HEK293T (cell line): Measurements from ENCODE around the gene UBAC1.

Experiments used
- CTCF ChIA-PET: fragments of 350-600 bp; formaldehyde crosslinking; extraction: SDS; loops from one replicate; lab custom pipeline; 2021; ENCODE audit warnings: antibody characterized with exemption, inconsistent platforms; lab: Yijun Ruan, JAX
- POLR2A ChIA-PET: fragments of 350-600 bp; formaldehyde crosslinking; extraction: SDS; loops from one replicate; lab custom pipeline; 2020; ENCODE audit warnings: antibody characterized with exemption, inconsistent platforms; lab: Yijun Ruan, JAX
- DNase-seq: peaks from one replicate; pipeline ENCODE4 v3.0.0; 2012; ENCODE audit warnings: mixed read lengths; ENCODE audit errors: extremely low spot score
- ARNT ChIP-seq: fragments of 450-650 bp; IDR thresholded peaks from 2 replicates; pipeline ENCODE4 v1.6.1; 2017; ENCODE audit warnings: mild to moderate bottlenecking
- BHLHE40 ChIP-seq: fragments of 450-650 bp; IDR thresholded peaks from 2 replicates; pipeline ENCODE4 v1.6.1; 2016; ENCODE audit warnings: mild to moderate bottlenecking, moderate library complexity, borderline replicate concordance
- CTBP1 ChIP-seq: fragments of 450-650 bp; IDR thresholded peaks from 2 replicates; pipeline ENCODE4 v1.6.1; 2016; ENCODE audit warnings: borderline replicate concordance
- ELF4 ChIP-seq: fragments of 450-650 bp; IDR thresholded peaks from 2 replicates; pipeline ENCODE4 v1.6.1; 2017; ENCODE audit warnings: antibody characterized with exemption
- FOXA1 ChIP-seq: fragments of 450-650 bp; IDR thresholded peaks from 2 replicates; pipeline ENCODE4 v1.6.1; 2016; ENCODE audit warnings: mild to moderate bottlenecking
- FOXK2 ChIP-seq: fragments of 450-650 bp; IDR thresholded peaks from 2 replicates; pipeline ENCODE4 v1.6.1; 2016; ENCODE audit warnings: mild to moderate bottlenecking
- FOXM1 ChIP-seq: fragments of 450-650 bp; IDR thresholded peaks from 2 replicates; pipeline ENCODE4 v1.6.1; 2017; ENCODE audit warnings: mild to moderate bottlenecking, borderline replicate concordance
- HDGF ChIP-seq: fragments of 450-650 bp; IDR thresholded peaks from 2 replicates; pipeline ENCODE4 v1.6.1; 2017; ENCODE audit warnings: antibody characterized with exemption, borderline replicate concordance
- L3MBTL2 ChIP-seq: fragments of 450-650 bp; conservative IDR thresholded peaks from 2 replicates; pipeline ENCODE4 v1.6.1; 2016; ENCODE audit warnings: mild to moderate bottlenecking
- LEF1 ChIP-seq: fragments of 450-650 bp; IDR thresholded peaks from 2 replicates; pipeline ENCODE4 v1.6.1; 2017; ENCODE audit warnings: mild to moderate bottlenecking, borderline replicate concordance
- NFRKB ChIP-seq: fragments of 450-650 bp; IDR thresholded peaks from 2 replicates; pipeline ENCODE4 v1.6.1; 2016; ENCODE audit warnings: mild to moderate bottlenecking, moderate library complexity
- PKNOX1 ChIP-seq: fragments of 450-650 bp; IDR thresholded peaks from 2 replicates; pipeline ENCODE4 v1.6.1; 2016
- SP1 ChIP-seq: fragments of 450-650 bp; IDR thresholded peaks from 2 replicates; pipeline ENCODE4 v1.6.1; 2017
- SUZ12 ChIP-seq: fragments of 450-650 bp; IDR thresholded peaks from 2 replicates; pipeline ENCODE4 v1.6.1; 2016; ENCODE audit warnings: mild to moderate bottlenecking
- TARDBP ChIP-seq: fragments of 450-650 bp; IDR thresholded peaks from 2 replicates; pipeline ENCODE4 v1.6.1; 2016
- ZNF384 ChIP-seq: fragments of 450-650 bp; IDR thresholded peaks from 2 replicates; pipeline ENCODE4 v1.6.1; 2016

UBAC1 gene

DNA sequence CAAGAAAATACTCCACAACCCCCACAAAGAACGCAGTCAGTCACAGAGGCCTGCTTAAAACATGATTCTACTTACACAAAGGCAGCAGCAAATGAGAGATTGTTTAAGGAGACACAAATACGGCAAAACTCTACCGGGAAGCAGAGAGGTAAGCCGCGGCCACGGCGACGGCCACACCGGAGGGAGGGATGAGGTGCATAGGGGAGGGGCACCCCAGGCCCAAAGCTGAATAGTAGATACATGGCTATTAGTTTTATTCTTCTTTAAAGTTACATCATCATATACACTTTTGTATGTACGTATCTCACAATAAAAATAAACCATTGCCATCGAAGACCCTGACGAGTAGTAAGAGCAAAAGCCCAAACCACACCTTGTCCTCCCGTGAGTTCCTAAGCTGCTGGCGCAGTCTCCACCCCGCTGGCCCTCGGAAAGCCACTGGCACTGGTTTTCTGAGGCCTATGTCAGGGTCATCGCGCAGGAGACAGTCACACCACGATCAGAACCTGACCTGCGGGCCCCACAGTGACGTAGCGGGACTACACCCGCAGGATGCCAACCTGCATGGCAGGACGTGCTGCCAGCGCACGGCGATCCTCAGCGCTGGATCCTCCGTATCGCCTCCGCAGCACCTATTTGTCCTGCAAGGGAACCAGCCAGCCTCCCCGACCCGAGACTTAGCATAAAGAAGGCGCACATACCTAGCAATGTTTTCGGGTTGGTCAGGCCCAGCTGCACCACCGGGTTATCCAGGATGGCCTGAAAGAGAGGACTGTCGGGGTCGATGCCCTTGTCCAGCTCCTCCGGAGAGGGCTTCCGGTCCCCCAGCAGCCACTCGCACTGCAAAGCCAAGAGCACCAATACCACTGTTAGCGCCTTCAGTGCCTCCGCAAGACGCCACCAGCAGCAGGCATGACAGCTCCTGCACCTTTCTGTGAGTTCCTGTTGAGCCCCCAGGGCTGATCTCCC, 23.4 kb downstream of the UBAC1 start:
- no peak for DNase-seq
- TF ChIP-seq LEF1: no peak
- TF ChIP-seq L3MBTL2: no peak
- TF ChIP-seq BHLHE40: no peak
- TF ChIP-seq CTBP1: no peak
- TF ChIP-seq ZNF384: no peak
- TF ChIP-seq HDGF: no peak
- TF ChIP-seq TARDBP: no peak
- no peak for TF ChIP-seq FOXK2
- TF ChIP-seq FOXM1: no peak
- ChIA-PET CTCF (interaction anchor here (0.7 kb wide), 1 partner anchor 13 kb away, joined by 3 read pairs; no protein-coding TSS in a partner anchor), POLR2A (no interaction called here)

DNA sequence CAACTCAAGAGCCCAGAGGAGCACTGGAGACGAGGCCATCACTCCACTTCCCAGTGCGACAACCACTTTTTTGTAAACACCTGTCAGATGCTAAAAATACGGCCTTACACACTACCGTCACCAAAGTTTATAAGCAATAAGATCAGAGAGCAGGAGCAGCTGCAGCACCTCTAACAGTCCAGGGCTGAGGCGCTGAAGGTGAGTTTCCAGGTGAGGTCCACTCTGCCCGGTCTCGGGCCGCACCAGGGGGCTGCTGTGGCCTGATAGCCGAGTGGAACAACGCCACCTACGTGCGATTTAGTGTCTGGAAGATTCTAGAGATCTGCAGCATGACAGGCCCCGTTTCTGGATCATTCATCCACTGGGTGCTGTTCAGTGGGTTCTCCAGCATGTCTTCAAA, 28.1 kb downstream of the UBAC1 start:
- no peak for DNase-seq
- POLR2A ChIA-PET: no interaction called here
- CTCF ChIA-PET: interaction anchor here (0.7 kb wide), 1 partner anchor 30 kb away, joined by 3 read pairs; no protein-coding TSS in a partner anchor
- TF ChIP-seq TARDBP: no peak
- no peak for TF ChIP-seq LEF1
- TF ChIP-seq HDGF: no peak
- TF ChIP-seq SP1: no peak
- TF ChIP-seq ZNF384: no peak

- ChIA-PET CTCF (no interaction called here), POLR2A (no interaction called here)
- no peak for TF ChIP-seq L3MBTL2
- no peak for TF ChIP-seq NFRKB
- no peak for TF ChIP-seq TARDBP
- no peak for TF ChIP-seq ZNF384
- TF ChIP-seq FOXK2: no peak
- DNase-seq: no peak
These were observed 28.5 kb downstream of the UBAC1 start for GRCh38 chr9:135932656-135933055.

DNA sequence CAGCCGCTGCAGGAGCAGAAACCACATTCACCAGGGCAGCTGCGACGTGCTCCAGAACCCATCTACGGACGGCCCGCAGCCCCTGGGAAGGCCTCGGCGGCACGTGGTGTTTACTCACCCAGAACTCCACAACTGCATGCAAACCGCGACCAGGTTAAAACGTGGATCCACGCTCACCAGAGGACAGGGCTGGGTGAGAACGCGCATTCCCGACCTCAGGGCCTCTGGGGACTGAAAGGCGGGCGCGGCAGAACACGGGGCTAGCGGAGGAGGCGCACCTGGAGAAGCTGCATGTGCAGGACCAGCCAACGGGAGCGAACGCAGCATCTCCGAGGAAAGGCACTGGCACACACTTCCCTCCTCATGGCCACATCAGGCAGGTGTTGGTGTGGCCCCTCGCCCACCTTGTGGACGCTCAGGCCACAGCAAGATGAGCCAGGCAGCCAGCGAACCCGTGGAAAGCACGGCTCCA, 29.8 kb downstream of the UBAC1 start:
- ChIA-PET POLR2A (no interaction called here), CTCF (no interaction called here)
- TF ChIP-seq SUZ12 (no peak), ZNF384 (no peak), CTBP1 (no peak), ARNT (no peak), PKNOX1 (no peak), SP1 (no peak), L3MBTL2 (no peak), BHLHE40 (no peak), HDGF (no peak), LEF1 (no peak), TARDBP (no peak), NFRKB (no peak), ELF4 (no peak), FOXA1 (no peak), FOXM1 (no peak), FOXK2 (no peak)
- DNase-seq: no peak

DNA sequence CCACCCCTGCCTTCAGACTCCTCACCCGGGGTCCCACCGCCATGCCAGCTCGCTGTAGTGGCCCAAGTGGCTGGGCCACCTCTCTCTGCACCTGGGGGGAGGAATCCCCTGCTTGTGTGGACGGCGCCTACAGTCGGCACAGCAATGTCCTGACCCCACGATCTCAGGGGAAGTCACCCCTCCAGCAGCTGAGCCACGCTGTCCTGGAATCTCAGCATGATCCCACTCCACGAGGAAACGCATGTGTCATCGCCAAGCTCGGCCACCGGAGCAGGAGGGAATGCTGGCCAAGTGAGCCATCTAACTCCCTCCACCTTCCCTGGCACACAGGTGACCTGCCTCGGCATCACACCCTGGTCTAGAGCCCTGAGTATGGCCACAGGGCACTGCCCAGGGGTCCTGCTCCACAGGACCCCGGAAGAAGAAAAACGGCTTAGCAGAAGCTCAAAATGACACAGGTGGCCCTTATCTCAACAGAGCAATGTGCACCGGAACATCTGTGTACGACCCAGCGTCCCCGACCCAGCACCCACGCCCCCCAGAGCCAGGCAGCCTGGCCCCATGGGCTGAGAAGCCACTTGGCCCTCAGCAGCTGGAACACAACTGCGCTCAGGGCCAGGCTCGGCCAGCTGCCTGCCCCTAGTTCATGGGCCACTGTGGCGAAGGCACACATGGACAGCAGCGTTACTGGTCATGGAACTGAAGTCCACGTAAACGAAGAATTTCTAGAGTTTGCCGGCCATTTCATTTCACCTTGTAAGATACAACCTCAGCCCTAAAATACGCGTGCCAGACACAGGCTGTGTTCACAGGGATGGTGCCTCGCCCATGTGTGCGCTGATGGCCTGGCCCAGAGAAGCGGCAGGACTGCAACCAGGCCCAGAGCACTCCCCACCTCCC, 30.5 kb downstream of the UBAC1 start:
- TF ChIP-seq HDGF: no peak
- TF ChIP-seq FOXK2: no peak
- no peak for TF ChIP-seq SP1
- TF ChIP-seq FOXA1: no peak
- TF ChIP-seq FOXM1: no peak
- TF ChIP-seq PKNOX1: no peak
- TF ChIP-seq CTBP1: no peak
- TF ChIP-seq ZNF384: no peak
- TF ChIP-seq SUZ12: no peak
- TF ChIP-seq ELF4: no peak
- TF ChIP-seq TARDBP: no peak
- TF ChIP-seq L3MBTL2: no peak
- TF ChIP-seq BHLHE40: no peak
- no peak for DNase-seq
- CTCF ChIA-PET: no interaction called here
- POLR2A ChIA-PET: no interaction called here

- no peak for DNase-seq
- ChIA-PET POLR2A (no interaction called here), CTCF (no interaction called here)
- no peak for TF ChIP-seq L3MBTL2
- no peak for TF ChIP-seq ARNT
- no peak for TF ChIP-seq ZNF384
- no peak for TF ChIP-seq NFRKB
These were observed 31.3 kb downstream of the UBAC1 start for GRCh38 chr9:135929656-135930445.
